GM18858 (cell line): ENCODE measurements around the gene TMA7B.

ENCODE experiments used
- ATAC-seq: cut with Tn5 transposase; IDR thresholded peaks from one replicate; pipeline ENCODE4 v1.9.1; 2021; ENCODE audit not compliant: unreplicated experiment

Gene TMA7B

DNA sequence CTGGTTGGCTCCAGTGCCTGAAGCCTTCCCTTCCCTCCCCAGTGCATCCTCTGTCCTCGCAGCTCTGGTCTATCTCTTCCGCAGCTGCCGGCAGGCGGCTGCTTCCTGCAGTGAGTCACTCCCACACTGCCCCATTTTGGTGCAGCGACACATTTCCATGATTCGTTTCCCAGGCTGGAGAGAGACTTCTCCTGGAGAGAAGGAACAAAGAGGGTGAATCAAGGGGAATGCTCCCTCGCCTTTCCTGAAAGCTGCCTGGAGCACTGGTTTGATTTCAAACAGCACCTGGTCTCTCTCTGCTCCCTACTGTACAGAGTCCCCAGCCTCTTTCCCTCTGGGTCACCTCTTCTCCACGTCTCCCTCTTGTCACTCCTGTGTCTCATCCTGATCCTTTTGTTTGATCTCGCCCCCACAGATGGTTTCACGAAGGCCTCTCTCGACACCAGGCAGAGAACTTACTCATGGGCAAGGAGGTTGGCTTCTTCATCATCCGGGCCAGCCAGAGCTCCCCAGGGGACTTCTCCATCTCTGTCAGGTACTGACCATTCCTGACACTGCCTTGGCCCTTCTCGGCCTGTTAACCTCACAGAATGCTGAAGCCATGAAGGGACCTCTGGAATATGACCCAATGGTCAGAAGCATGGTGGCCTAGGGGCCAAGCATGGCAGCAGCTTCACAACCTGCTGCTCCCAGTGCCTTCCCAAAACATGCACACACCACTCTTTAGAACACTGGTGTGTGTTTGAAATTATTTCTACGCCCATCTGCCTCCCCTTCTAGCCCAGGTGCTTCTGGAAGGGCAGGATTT, at the start of gene TMA7B:
TMA7B (plus strand) TSS at position 758 of the 808 bp plus-strand sequence. CDS start 3,978 bp downstream, outside the sequence.
- no peak for ATAC-seq

DNA sequence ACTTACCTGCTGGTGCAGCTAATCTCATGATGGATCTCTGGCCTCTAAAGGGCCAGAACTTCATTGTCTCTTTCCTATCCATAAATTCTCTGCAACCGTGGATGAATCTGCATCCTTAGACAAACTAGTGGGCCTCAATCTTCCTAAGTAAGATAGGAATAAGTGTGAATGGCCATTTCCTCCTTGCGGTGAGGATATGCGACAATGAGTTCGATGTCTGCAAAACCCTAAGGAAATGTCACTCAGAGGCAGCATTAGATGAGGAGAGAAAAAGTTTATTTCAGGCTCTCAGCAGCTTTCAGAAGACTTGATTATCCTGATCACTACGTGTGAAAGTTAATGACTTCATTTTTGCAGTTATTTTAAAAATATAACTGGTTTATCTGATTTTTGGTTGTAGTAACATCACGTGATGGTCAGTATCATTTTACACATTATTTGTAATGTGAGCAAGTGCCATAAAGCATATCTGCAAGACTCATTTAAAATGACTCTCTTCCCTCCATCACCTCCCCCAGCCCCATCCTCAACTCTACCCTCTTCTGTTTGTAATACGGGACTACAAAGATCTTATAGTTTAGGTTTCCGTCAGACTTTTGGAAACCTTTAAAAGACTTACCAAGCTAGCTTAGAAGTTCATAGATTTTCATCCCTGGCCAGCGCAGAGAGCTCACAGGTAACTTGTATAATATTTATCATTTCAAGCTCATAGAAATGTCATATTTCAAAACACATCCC, 49.2 kb upstream of the TMA7B start:
- ATAC-seq: no peak

DNA sequence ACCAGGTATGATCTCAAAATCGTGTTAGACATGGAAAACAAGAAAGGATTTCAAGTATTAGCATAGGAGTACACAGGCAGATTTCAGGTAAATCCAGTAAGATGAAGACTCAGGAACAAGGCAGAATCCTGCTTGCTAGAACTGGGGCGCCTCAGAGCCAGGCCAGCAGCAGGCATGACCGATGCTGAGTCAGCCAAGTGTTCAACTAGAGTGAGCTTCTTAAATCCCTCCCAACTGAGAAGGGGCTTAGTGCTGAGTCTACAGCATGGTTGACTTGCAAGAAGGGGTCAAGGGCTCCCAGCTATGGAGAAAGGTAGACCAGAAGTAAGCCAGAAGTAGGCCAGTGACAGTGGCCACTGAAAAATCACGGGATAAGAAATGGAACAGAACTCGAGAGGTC, 46.9 kb upstream of the TMA7B start:
- ATAC-seq: no peak

DNA sequence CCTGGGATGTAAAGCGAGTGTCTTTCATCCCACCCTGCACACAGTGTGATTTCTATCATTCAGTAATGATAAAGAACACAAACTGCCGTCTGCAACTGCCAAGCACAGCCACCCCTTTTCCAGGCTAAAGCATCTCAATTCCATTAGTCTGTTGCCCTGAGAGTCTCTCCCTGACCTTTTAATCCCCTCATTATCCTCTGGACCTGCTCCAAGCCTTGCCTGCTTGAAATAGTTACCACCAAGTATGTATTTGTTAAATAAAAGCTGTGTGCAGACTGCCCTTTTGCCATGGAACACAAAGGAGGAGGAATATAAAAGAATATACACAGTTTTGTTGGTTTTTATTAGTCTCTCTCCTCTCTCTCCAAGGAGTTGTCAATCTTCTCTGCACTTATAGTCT, 46.3 kb upstream of the TMA7B start:
- ATAC-seq: no peak

DNA sequence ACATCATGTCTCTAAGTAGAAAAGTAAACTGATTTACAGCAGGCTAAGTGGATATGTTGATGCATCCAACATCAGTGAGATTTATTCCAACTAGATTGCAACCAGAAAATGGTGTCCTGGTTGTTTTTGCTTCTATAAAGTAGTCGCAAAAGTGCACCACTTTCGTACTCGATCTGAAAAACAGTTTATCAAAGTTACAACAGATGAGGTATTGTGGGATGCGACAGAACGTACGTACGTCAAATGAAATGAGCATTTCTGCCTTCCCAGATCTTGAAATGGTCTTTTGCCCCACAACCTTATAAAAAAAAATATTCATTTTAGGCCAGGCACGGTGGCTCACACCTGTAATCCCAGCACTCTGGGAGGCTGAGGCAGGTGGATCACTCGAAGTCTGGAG, 45.6 kb upstream of the TMA7B start:
- no peak for ATAC-seq

DNA sequence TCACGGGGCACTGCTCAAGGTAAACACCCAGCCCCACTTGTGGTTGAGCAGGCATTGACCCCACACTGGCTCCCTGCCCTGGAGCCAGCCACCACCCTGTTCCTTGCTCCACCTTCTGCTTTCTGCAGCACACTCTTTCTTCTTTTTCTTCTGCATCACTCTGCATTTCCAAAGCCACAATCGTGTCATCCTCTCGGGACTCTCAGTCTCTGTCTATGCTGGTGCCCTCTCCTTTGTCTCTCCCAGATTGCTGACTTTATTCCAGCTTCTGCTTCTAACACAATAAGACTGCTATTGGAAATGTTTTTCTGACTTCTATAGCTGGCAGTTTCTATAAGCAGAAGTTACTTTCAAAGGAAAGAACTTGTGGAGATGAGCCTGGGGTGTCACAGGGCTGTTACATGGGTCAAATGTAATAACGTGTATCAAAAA, 44.9 kb upstream of the TMA7B start:
- no peak for ATAC-seq

DNA sequence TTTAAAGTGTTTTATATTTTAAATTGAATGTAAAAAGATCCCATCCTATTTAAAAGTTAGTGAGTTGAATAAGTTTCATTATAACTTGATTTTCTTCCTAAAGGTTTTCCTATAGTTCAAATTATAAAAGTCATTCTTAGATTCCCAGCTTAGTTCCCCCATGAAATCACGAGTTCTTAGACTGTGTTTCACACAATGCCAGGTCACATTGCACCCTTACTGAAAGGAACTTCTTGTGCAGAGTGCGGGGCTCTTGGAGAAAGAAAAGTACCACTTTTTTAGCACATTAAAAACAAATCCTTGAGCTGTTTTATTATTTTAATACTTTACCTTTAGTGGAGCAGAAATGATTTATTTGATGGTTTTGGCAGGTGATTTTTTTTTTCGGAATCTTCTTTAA, 43.7 kb upstream of the TMA7B start:
- ATAC-seq: no peak

DNA sequence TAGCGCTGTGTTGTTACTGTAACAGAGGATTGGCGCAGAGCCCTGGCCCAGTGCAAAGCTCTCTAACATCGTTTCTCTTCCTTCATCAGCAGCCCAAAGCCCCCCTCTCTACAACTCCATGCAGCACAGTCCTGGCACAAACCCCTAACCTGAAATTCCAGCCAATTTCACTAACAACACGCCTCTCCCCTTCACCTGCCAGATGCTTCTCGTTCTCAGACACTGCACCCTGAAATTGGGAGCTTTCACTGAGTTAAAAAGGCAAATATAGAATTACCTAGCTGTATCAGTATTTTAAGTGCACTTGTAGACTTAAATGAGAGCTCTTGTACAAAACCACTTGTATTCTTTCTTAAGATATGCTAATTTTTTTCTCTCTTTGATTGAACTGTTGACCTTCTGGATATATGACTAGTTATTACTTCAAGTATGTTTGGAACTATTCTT, 43.0 kb upstream of the TMA7B start:
- no peak for ATAC-seq

DNA sequence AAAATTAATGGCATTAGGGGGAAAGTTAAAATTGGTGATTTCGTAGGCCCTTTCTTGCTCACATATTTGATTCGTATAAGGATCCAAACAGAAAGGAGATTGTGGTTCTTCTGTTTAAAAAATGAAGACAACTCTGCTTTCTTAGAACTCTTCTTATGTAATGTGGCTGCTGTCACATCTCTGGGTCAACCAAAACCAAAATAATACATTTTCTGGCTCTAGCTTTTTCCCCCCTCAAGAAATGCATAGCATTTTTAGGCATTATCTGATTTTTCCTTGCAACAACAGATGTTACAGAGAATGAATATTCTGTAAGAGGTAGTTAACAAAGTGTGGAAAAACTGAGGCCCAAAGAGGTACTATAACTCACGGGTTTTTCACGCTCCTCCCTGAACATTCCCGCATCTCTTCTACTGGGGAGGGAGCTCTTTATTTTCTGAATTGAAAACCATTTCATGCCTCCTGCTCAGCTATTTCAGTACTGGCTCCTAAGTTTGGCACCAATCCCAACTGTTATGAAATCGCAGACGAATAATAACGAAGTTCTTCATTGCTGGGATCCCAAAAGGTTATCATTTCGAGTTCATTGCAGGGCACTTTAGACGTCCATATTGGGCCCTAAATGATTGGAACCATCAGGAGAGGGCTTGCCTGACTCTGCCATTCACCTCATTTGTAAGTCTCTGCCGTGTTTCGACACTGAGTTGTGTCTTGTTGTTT, 42.3 kb upstream of the TMA7B start:
- no peak for ATAC-seq

DNA sequence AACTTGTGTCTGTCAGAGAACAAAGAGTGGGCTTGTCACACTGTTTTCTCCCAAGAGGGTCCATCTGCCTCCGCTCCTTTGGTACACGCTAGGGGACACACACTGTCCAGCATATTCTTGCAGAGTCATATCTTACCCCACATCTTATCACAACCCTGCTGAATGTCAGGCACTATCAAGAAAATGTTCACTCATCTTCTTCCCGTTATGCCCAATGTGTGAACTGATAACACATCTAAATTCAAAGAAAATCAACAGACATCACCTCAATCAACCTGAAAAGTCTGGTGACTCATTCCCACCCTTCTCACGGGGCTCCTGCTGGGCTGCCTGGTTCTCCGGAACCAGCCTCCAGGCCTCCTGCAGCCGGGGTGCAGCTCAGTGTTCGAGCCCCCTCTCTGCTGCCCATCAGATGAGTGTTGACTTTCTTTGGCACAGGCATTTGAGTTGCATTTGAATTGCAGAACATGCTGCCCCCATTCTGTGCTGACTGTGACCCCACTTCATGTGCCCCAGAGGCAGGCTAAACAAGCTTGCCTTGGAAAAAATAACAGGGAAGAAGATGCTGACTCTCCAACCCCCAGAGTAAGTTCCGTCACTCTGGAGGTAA, 40.0 kb upstream of the TMA7B start:
- ATAC-seq: no peak

DNA sequence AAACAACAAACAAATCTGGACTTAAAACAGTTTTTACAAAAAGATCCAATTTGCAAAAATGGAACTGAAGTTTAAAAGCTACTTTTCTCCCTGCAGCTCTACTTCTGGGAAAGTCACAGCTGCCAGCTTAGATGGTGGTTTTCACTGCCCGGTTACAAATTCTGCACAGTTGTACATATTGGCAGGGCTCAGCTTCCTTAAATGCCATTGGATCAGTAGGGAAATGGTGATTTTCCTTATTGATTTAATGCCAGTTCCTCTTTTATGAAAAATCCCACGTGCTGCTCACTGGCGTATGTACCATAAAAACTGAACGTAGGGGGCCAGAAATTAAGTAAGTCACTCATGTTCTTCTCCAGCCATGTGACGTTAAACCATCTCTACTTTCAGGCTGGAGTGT, 36.5 kb upstream of the TMA7B start:
- ATAC-seq: no peak

DNA sequence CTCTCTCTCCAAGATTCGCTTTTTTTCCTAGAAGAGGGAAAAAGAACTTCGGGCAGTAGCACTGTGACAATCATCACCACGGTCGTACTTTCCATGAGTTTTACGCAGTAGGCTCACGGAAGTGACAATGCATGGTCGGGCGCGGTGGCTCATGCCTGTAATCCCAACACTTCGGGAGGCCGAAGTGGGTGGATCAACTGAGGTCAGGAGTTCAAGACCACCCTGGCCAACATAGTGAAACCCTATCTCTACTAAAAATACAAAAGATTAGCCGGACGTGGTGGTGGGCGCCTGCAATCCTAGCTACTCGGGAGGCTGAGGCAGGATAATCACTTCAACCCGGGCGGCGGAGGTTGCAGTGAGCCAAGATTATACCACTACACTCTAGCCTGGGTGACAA, 35.9 kb upstream of the TMA7B start:
- ATAC-seq: no peak

DNA sequence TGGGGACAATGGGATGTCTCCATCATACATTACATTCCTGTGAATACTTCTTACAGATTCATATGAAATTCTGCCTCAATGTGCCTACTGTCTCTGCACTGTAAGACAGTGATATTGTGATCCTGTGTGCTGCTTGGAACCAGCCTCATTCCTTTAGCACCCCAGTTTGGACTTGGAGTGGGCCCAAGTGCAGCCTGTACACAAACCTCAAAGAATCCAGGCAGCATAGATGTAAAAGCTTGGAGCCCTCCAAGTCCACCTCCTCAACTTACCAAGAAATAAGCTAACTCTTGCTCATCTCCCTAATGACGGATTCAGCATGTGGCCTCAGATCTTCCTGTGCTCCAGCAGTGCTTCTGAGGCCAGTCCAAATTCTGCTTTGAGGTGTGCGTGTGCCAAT, 34.9 kb upstream of the TMA7B start:
- no peak for ATAC-seq

DNA sequence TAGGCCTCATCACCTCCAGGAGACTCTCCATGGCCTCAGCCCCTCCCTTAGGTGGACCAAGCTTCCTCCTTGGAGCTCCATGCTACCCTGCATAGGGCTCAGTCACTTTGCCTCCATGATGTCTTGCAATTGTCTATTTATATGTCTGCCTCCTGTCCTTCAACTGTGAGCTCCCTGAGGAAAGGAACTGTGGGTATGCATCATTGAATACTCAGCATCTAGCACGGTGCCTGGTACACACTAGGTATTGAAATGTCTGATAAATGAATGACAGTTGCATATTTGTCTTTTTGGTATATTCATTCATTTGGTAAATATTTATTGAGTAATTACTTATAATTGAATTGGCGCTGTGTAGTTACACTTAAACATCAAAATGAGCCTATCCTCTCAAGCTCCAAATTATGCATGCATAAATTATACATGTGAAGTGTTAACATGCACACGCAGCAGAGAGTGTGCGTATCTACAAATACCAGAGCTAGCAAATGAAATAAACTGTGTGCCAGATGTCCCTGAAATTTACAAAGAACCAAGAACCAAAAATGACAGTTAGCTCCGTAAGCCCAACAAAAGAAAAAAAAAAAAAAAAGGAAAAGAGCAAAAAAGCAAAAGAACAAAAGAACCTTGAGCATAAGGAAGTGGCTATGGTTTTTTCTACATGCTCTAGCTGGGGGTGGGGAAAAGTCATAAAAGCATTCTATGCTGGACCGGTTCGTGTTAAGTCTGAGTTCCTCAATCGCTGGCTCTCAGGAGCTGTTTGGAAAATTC, 34.1 kb upstream of the TMA7B start:
- ATAC-seq: no peak

DNA sequence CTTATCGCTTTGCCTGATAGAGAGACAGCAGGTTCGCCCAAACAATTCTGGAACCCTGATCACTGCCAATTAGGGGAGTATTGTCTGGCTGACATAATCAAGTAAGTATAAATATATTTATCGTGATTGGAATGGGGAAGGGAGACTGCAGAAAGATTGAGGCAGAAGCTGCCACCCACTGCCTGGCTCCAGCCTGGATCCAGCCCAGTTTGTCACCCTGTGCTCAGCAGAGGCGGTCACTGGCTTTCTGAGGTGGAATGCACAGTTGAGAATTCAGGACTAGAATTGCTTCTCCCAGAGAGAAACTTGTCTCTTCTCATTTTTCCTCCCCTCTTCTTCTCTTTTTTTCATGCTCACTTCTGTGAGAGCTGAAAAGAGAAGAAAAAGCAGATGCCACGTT, 33.4 kb upstream of the TMA7B start:
- no peak for ATAC-seq

DNA sequence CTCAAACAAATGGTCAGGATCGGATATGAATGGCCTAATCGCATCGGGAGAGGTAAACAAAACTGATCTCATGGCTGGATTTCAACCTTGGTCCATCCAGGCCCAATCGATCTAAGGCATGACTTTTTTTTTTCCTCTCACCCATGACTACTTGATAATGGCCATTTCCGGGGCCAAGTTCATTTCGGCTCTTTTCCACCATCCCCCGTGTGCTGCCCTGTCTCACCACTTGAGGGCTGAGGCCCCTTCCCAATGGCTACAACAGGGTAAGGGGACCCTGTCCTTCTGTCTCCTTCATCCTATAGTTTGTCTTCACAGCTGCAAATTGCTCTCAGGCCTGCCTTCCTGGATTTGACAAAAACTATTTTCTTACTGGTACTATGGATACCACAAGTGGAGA, 32.7 kb upstream of the TMA7B start:
- no peak for ATAC-seq

DNA sequence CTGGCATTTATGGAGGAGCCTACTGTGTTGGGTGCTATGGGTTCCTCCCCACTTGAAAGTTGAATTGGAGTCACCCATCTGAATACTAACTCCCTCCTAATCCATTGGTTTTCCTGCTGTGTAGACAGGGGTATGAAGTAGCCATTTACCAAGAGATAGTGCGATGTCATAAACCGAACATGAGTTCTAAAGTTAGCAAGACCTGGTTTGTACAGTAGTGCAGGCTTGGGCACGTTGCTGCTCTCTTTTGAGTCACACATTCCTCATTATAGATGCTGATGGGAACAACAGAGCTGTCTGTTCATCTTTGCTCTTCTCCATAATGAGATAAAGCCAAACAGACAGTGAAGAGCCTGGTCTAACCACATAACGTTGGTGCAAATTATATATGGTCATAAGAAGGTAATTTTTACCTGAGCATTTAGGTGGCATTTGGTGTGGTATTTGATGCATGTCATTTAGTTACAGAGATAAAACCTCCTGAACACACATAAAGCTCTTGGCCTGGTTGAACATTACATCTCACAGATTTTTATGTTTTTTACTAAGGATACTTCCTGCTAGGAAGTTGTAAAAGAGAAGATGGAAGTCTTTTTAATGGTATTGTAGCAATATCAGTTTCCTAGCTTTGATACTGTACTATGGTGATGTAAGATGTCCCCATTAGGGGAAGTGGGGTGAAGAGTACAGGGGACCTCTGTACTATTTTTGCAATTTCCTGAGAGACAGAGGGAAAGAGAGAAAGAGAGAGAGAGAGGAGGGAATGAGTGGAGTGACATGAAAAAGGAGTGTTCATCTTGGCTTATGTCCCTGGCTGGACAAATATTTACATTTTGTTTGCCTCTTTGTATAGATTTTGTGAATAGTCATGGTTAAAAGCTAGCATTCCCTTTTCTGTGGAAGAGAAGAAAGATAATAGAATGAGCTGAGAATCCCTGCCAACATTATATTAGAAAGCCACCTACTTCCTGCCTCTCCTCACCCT, 31.4 kb upstream of the TMA7B start:
- ATAC-seq: no peak

DNA sequence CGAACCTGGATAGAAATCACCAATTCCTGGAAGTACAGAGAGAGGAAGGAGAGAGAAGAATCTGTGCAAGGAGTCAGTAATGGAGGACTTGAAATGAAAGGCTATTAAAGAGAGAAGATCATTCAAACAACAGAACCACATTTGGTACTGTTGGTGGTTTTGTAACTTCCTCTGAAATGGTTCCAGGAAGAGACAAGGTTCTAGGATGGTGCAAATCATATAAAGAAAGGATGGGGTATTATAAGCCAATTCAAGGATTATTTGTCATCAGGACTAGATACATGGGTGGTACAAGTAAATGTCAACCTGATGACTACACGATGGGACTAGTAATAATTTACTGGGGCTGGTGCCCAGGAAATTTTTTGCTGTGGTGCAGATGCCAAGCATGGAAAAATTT, 28.9 kb upstream of the TMA7B start:
- no peak for ATAC-seq

DNA sequence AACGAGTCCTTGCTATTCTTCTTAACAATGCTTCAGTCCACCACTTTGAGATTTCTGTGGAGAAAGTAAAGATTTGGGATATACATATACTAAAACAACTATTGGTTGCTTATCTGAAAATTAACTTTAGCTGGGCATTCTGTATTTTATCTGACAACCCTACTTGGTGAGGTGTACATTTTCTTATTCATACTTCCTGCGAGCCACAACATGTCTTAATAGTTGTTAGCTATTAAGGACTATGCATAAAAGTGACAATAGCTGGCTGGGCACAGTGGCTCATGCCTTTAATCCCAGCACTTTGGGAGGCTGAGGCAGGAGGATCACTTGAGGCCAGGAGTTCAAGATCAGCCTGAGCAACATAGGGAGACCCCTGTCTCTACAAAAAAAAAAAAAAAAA, 28.0 kb upstream of the TMA7B start:
- no peak for ATAC-seq
